ENCODE measurements around the gene RPSA. TPM values are rescaled to one million over a fixed set of nuclear protein-coding genes. Genes with fewer than 3 reads are reported as not detected.

RPSA gene
- total and polyA plus RNA-seq, 4 donors = 479 to 1,557 (median 952) TPM

GRCh38 chr3:39434574-39434973, 28.1 kb downstream of the RPSA start:
- no peak for ATAC-seq (ENCODE audit: low FRiP score)
- WGBS, 2 donors = 67 to 83% methylated on average over 4 to 5 of the region's 5 CpGs

GRCh38 chr3:39435006-39435748, 28.7 kb downstream of the RPSA start:
- H3K36me3 ChIP-seq (ENCODE audit: control insufficient read depth in 1 of 2, insufficient read depth in 2 of 2, low read length in 1 of 2) = no peaks in the 10 kb centered on the region
- DNase-seq = peak in 1 of 2 donors; percentile 37
- no peak for ATAC-seq (ENCODE audit: low FRiP score)
- WGBS, 2 donors = 63 to 74% methylated on average over 1 of the region's 1 CpG
- H3K4me3 ChIP-seq (ENCODE audit: low read length in 2 of 2) = no peak overlapping the region
- no peaks in the 10 kb centered on the region for H3K4me1 ChIP-seq (ENCODE audit: control insufficient read depth in 1 of 2, insufficient read depth in 2 of 2, low read length in 2 of 2)
- H3K9me3 ChIP-seq (ENCODE audit: control insufficient read depth, low read length) = no peaks in the 10 kb centered on the region
- H3K27me3 ChIP-seq (ENCODE audit: control insufficient read depth in 1 of 2, insufficient read depth in 2 of 2, low read length in 1 of 2) = no peaks in the 10 kb centered on the region
- no peak overlapping the region for H3K27ac ChIP-seq (ENCODE audit: low read depth in 1 of 2, low read length in 2 of 2)
- intact Hi-C loops (cut with DNase I) = no loop called here

More at GRCh38 chr3:39434574-39434973, 28.1 kb downstream of the RPSA start:
- H3K9me3 ChIP-seq (ENCODE audit: control insufficient read depth, low read length) = no peaks in the 10 kb centered on the region
- no peak overlapping the region for H3K4me3 ChIP-seq (ENCODE audit: low read length in 2 of 2)
- intact Hi-C loops (cut with DNase I) = no loop called here
- no peak overlapping the region for H3K27ac ChIP-seq (ENCODE audit: low read depth in 1 of 2, low read length in 2 of 2)
- H3K27me3 ChIP-seq (ENCODE audit: control insufficient read depth in 1 of 2, insufficient read depth in 2 of 2, low read length in 1 of 2) = no peaks in the 10 kb centered on the region
- no peaks in the 10 kb centered on the region for H3K36me3 ChIP-seq (ENCODE audit: control insufficient read depth in 1 of 2, insufficient read depth in 2 of 2, low read length in 1 of 2)
- no peaks in the 10 kb centered on the region for H3K4me1 ChIP-seq (ENCODE audit: control insufficient read depth in 1 of 2, insufficient read depth in 2 of 2, low read length in 2 of 2)
- peak in 1 of 2 donors; percentile 28 for DNase-seq

GRCh38 chr3:39438880-39439279, 32.4 kb downstream of the RPSA start:
- DNase-seq (no peak), ATAC-seq (ENCODE audit: low FRiP score) (no peak)
- no peaks in the 10 kb centered on the region for H3K4me1 ChIP-seq (ENCODE audit: control insufficient read depth in 1 of 2, insufficient read depth in 2 of 2, low read length in 2 of 2)
- H3K4me3 ChIP-seq (ENCODE audit: low read length in 2 of 2) = no peak overlapping the region
- no peaks in the 10 kb centered on the region for H3K36me3 ChIP-seq (ENCODE audit: control insufficient read depth in 1 of 2, insufficient read depth in 2 of 2, low read length in 1 of 2)
- no peak overlapping the region for H3K27ac ChIP-seq (ENCODE audit: low read depth in 1 of 2, low read length in 2 of 2)
- no peaks in the 10 kb centered on the region for H3K27me3 ChIP-seq (ENCODE audit: control insufficient read depth in 1 of 2, insufficient read depth in 2 of 2, low read length in 1 of 2)
- WGBS, 2 donors = 70 to 71% methylated on average over 4 of the region's 4 CpGs
- intact Hi-C loops (cut with DNase I) = no loop called here
- H3K9me3 ChIP-seq (ENCODE audit: control insufficient read depth, low read length) = no peaks in the 10 kb centered on the region

GRCh38 chr3:39440316-39440715, 33.8 kb downstream of the RPSA start:
- Histone ChIP-seq H3K36me3 (ENCODE audit: control insufficient read depth in 1 of 2, insufficient read depth in 2 of 2, low read length in 1 of 2) (no peaks in the 10 kb centered on the region), H3K27ac (ENCODE audit: low read depth in 1 of 2, low read length in 2 of 2) (no peak overlapping the region), H3K27me3 (ENCODE audit: control insufficient read depth in 1 of 2, insufficient read depth in 2 of 2, low read length in 1 of 2) (no peaks in the 10 kb centered on the region), H3K4me1 (ENCODE audit: control insufficient read depth in 1 of 2, insufficient read depth in 2 of 2, low read length in 2 of 2) (no peaks in the 10 kb centered on the region), H3K4me3 (ENCODE audit: low read length in 2 of 2) (no peak overlapping the region), H3K9me3 (ENCODE audit: control insufficient read depth, low read length) (no peaks in the 10 kb centered on the region)
- intact Hi-C loops (cut with DNase I) = no loop called here
- no peak for DNase-seq
- WGBS, 2 donors = 81 to 84% methylated on average over 8 of the region's 8 CpGs
- ATAC-seq (ENCODE audit: low FRiP score) = no peak

- H3K36me3 ChIP-seq (ENCODE audit: control insufficient read depth in 1 of 2, insufficient read depth in 2 of 2, low read length in 1 of 2) = no peaks in the 10 kb centered on the region
- no peaks in the 10 kb centered on the region for H3K9me3 ChIP-seq (ENCODE audit: control insufficient read depth, low read length)
- peak; percentile 33 for ATAC-seq (ENCODE audit: low FRiP score)
- H3K27me3 ChIP-seq (ENCODE audit: control insufficient read depth in 1 of 2, insufficient read depth in 2 of 2, low read length in 1 of 2) = no peaks in the 10 kb centered on the region
- H3K27ac ChIP-seq (ENCODE audit: low read depth in 1 of 2, low read length in 2 of 2) = no peak overlapping the region
- no peak overlapping the region for H3K4me3 ChIP-seq (ENCODE audit: low read length in 2 of 2)
- WGBS, 2 donors = 79 to 83% methylated on average over 4 of the region's 4 CpGs
- no peak for DNase-seq
- H3K4me1 ChIP-seq (ENCODE audit: control insufficient read depth in 1 of 2, insufficient read depth in 2 of 2, low read length in 2 of 2) = no peaks in the 10 kb centered on the region
- intact Hi-C loops (cut with DNase I) = no loop called here
These were observed 37.0 kb downstream of the RPSA start for GRCh38 chr3:39443530-39443929.

- Histone ChIP-seq H3K27me3 (ENCODE audit: control insufficient read depth in 1 of 2, insufficient read depth in 2 of 2, low read length in 1 of 2) (no peaks in the 10 kb centered on the region), H3K27ac (ENCODE audit: low read depth in 1 of 2, low read length in 2 of 2) (no peak overlapping the region), H3K36me3 (ENCODE audit: control insufficient read depth in 1 of 2, insufficient read depth in 2 of 2, low read length in 1 of 2) (no peaks in the 10 kb centered on the region), H3K4me3 (ENCODE audit: low read length in 2 of 2) (no peak overlapping the region), H3K9me3 (ENCODE audit: control insufficient read depth, low read length) (no peaks in the 10 kb centered on the region), H3K4me1 (ENCODE audit: control insufficient read depth in 1 of 2, insufficient read depth in 2 of 2, low read length in 2 of 2) (no peaks in the 10 kb centered on the region)
- intact Hi-C loops (cut with DNase I) = no loop called here
- DNase-seq (no peak), ATAC-seq (ENCODE audit: low FRiP score) (no peak)
- WGBS, 2 donors = 76 to 79% methylated on average over 2 of the region's 2 CpGs
These were observed 39.4 kb downstream of the RPSA start for GRCh38 chr3:39445927-39446326.

- Histone ChIP-seq H3K9me3 (ENCODE audit: control insufficient read depth, low read length) (no peaks in the 10 kb centered on the region), H3K36me3 (ENCODE audit: control insufficient read depth in 1 of 2, insufficient read depth in 2 of 2, low read length in 1 of 2) (no peaks in the 10 kb centered on the region), H3K27me3 (ENCODE audit: control insufficient read depth in 1 of 2, insufficient read depth in 2 of 2, low read length in 1 of 2) (no peaks in the 10 kb centered on the region), H3K4me1 (ENCODE audit: control insufficient read depth in 1 of 2, insufficient read depth in 2 of 2, low read length in 2 of 2) (no peaks in the 10 kb centered on the region), H3K4me3 (ENCODE audit: low read length in 2 of 2) (no peak overlapping the region), H3K27ac (ENCODE audit: low read depth in 1 of 2, low read length in 2 of 2) (no peak overlapping the region)
- ATAC-seq (ENCODE audit: low FRiP score) (no peak), DNase-seq (no peak)
- intact Hi-C loops (cut with DNase I) = no loop called here
- 82 to 90% methylated on average over 2 of the region's 2 CpGs for WGBS, 2 donors
These were observed 39.9 kb downstream of the RPSA start for GRCh38 chr3:39446444-39446843.

GRCh38 chr3:39447637-39448483, 41.3 kb downstream of the RPSA start:
- H3K4me1 ChIP-seq (ENCODE audit: control insufficient read depth in 1 of 2, insufficient read depth in 2 of 2, low read length in 2 of 2) = no peaks in the 10 kb centered on the region
- peak; percentile 89 for ATAC-seq (ENCODE audit: low FRiP score)
- intact Hi-C loops (cut with DNase I) = no loop called here
- peak in 1 of 2 donors; percentile 48 for DNase-seq
- no peaks in the 10 kb centered on the region for H3K27me3 ChIP-seq (ENCODE audit: control insufficient read depth in 1 of 2, insufficient read depth in 2 of 2, low read length in 1 of 2)
- WGBS, 2 donors = 21 to 22% methylated on average over 13 of the region's 13 CpGs
- H3K9me3 ChIP-seq (ENCODE audit: control insufficient read depth, low read length) = no peaks in the 10 kb centered on the region
- no peak overlapping the region for H3K27ac ChIP-seq (ENCODE audit: low read depth in 1 of 2, low read length in 2 of 2)
- H3K36me3 ChIP-seq (ENCODE audit: control insufficient read depth in 1 of 2, insufficient read depth in 2 of 2, low read length in 1 of 2) = no peaks in the 10 kb centered on the region
- H3K4me3 ChIP-seq (ENCODE audit: low read length in 2 of 2) = no peak overlapping the region

Data from aorta (tissue), 5 donors.